22Rv1 (cell line): ENCODE measurements around the gene WDR44.

Experiments
- H3K27ac ChIP-seq: fragments of 450-650 bp; 2 replicates; pipeline ENCODE4 v1.5.1; 2017
- CTCF ChIP-seq: fragments of 450-650 bp; IDR thresholded peaks from 2 replicates; pipeline ENCODE4 v1.5.1; 2017; ENCODE audit warnings: mild to moderate bottlenecking
- ZFX ChIP-seq: fragments of 450-650 bp; IDR thresholded peaks from 2 replicates; pipeline ENCODE4 v1.6.1; 2017; ENCODE audit warnings: antibody characterized with exemption, borderline replicate concordance

The WDR44 gene

GRCh38 chrX:118350221-118350620, 4.3 kb downstream of the WDR44 start:
- no peak overlapping the region for H3K27ac ChIP-seq
- TF ChIP-seq ZFX: no peak
- TF ChIP-seq CTCF: no peak

- H3K27ac ChIP-seq: no peak overlapping the region
- TF ChIP-seq ZFX (no peak), CTCF (no peak)
Observed at GRCh38 chrX:118350706-118351105, 4.8 kb downstream of the WDR44 start.

GRCh38 chrX:118352566-118352965, 6.7 kb downstream of the WDR44 start:
- no peak overlapping the region for H3K27ac ChIP-seq
- TF ChIP-seq CTCF (no peak), ZFX (no peak)

GRCh38 chrX:118353081-118353850, 7.4 kb downstream of the WDR44 start:
- TF ChIP-seq CTCF (no peak), ZFX (no peak)
- no peak overlapping the region for H3K27ac ChIP-seq

- TF ChIP-seq CTCF: no peak
- no peak for TF ChIP-seq ZFX
- H3K27ac ChIP-seq: no peak overlapping the region
Observed at GRCh38 chrX:118355225-118355920, 9.5 kb downstream of the WDR44 start.

GRCh38 chrX:118356154-118356701, 10.3 kb downstream of the WDR44 start:
- no peak overlapping the region for H3K27ac ChIP-seq
- TF ChIP-seq ZFX (no peak), CTCF (no peak)
